Ovary (tissue), 3 donors: ENCODE measurements around the gene LRRC8A.

ENCODE experiments used
- POLR2A ChIP-seq: fragments of 450-650 bp; IDR thresholded peaks from one replicate; pipeline ENCODE4 v1.6.1; 2017; ENCODE audit warnings: antibody characterized with exemption, mild to moderate bottlenecking, moderate library complexity
- TF ChIP-seq, protein P1 (sequence below), 3 donors: fragments of 450-650 bp in 2 of 3; fragments of 200-600 bp in 1 of 3; IDR thresholded peaks; one replicate each; pipeline versions ENCODE4 v1.5.1 to v1.8.0; 2016 to 2022; ENCODE audit warnings: antibody characterized with exemption in 3 of 3, mild to moderate bottlenecking in 1 of 3
- donor health status: DM: no; HTN: no; CAD: no.

DNA sequence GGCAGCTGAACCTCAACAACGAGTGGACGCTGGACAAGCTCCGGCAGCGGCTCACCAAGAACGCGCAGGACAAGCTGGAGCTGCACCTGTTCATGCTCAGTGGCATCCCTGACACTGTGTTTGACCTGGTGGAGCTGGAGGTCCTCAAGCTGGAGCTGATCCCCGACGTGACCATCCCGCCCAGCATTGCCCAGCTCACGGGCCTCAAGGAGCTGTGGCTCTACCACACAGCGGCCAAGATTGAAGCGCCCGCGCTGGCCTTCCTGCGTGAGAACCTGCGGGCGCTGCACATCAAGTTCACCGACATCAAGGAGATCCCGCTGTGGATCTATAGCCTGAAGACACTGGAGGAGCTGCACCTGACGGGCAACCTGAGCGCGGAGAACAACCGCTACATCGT, 26.4 kb downstream of the LRRC8A start:
- TF ChIP-seq POLR2A = no peak
- TF ChIP-seq, protein P1, sequence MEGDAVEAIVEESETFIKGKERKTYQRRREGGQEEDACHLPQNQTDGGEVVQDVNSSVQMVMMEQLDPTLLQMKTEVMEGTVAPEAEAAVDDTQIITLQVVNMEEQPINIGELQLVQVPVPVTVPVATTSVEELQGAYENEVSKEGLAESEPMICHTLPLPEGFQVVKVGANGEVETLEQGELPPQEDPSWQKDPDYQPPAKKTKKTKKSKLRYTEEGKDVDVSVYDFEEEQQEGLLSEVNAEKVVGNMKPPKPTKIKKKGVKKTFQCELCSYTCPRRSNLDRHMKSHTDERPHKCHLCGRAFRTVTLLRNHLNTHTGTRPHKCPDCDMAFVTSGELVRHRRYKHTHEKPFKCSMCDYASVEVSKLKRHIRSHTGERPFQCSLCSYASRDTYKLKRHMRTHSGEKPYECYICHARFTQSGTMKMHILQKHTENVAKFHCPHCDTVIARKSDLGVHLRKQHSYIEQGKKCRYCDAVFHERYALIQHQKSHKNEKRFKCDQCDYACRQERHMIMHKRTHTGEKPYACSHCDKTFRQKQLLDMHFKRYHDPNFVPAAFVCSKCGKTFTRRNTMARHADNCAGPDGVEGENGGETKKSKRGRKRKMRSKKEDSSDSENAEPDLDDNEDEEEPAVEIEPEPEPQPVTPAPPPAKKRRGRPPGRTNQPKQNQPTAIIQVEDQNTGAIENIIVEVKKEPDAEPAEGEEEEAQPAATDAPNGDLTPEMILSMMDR (IDR thresholded peaks at IDR 0.05) = no peak
